Gastroesophageal sphincter (tissue), 3 donors: ENCODE data around the gene TRIM32.

Source experiments
- CTCF ChIP-seq, 4 experiments: fragments of 200-600 bp in 2 of 4; fragments of 450-650 bp in 2 of 4; sonication (generic) in 1 of 4; IDR thresholded peaks; one replicate each; pipeline ENCODE4 v1.5.1; 2017 to 2019; ENCODE audit warnings: antibody characterized with exemption in 4 of 4, mild to moderate bottlenecking in 2 of 4, moderate library complexity in 2 of 4
- EP300 ChIP-seq: sonication (generic); formaldehyde crosslinking; IDR thresholded peaks from one replicate; pipeline ENCODE4 v1.6.1; 2017; ENCODE audit warnings: antibody characterized with exemption, mild to moderate bottlenecking
- POLR2A ChIP-seq, 2 donors: fragments of 450-650 bp; IDR thresholded peaks; one replicate each; pipeline ENCODE4 v1.6.1; 2017; ENCODE audit warnings: antibody characterized with exemption in 2 of 2, mild to moderate bottlenecking in 2 of 2, moderate library complexity in 1 of 2
- POLR2AphosphoS5 ChIP-seq: sonication (generic); formaldehyde crosslinking; IDR thresholded peaks from one replicate; pipeline ENCODE4 v1.6.1; 2017; ENCODE audit warnings: antibody characterized with exemption

- TF ChIP-seq CTCF (IDR thresholded peaks at IDR 0.05) (no peak), POLR2A (IDR thresholded peaks at IDR 0.05) (no peak), POLR2AphosphoS5 (no peak), EP300 (no peak)
Observed at GRCh38 chr9:116700279-116700678, 13.2 kb downstream of the TRIM32 start.
